ENCODE results near the gene NFE2L2. TPM values are rescaled to one million over a fixed set of nuclear protein-coding genes. Genes with fewer than 3 reads are reported as not detected.

Gene NFE2L2
- polyA plus RNA-seq, 1 donor (not counting 4 experiments of a cell fraction or from before 2014, with no cell fraction given): 177 TPM

DNA sequence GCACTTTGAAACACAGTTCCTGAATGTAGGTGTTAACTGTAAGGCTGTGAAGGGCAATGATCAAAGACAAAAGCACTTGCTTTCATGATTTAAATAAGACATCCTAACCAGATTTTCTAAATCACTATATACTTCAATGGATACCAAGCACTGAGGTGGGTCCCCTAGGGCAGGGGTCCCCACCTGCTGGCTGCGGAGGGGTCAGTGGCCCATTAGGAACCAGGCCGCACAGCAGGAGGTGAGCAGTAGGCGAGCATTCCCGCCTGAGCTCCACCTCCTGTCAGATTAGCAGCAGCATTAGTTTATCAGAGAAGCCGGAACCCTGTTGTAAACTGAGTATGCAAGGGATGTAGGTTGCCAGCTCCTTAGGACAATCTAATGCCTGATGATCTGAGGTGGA is 7.1 kb downstream of the NFE2L2 start:
- H2AFZ ChIP-seq (ENCODE audit: control insufficient read depth, low read length): no peak overlapping the region
- peak overlapping the region; percentile 29 for H3K27ac ChIP-seq (ENCODE audit: control insufficient read depth, insufficient read depth, low read length)
- H3K4me2 ChIP-seq (ENCODE audit: control insufficient read depth, extremely low read depth, insufficient read depth, low read depth, low read length): peak overlapping the region; percentile 65
- DNase-seq (ENCODE audit: low read depth, low spot score) (no peak), FAIRE-seq (no peak)
- H3K4me3 ChIP-seq (ENCODE audit: control insufficient read depth in 2 of 3, extremely low read depth in 1 of 3, insufficient read depth in 2 of 3, low read depth in 1 of 3, low read length in 3 of 3): peak overlapping the region in 2 of 3 experiments; percentile 3 to 22
- peaks cover 2% of the 10 kb centered on the region for H3K9me3 ChIP-seq (ENCODE audit: control insufficient read depth, low read depth, low read length)
- H3K79me2 ChIP-seq (ENCODE audit: control insufficient read depth, insufficient read depth, low read length): peaks cover 99% of the 10 kb centered on the region
- peaks cover 50% of the 10 kb centered on the region for H4K20me1 ChIP-seq (ENCODE audit: control insufficient read depth, extremely low read depth, insufficient read depth, low read length)
- H3K36me3 ChIP-seq (ENCODE audit: control insufficient read depth in 2 of 2, extremely low read depth in 1 of 2, insufficient read depth in 2 of 2, low read length in 2 of 2): peaks cover 8 to 38% of the 10 kb centered on the region in 2 experiments
- H3K9me1 ChIP-seq (ENCODE audit: control insufficient read depth, extremely low read depth, insufficient read depth, low read length): peaks cover 11% of the 10 kb centered on the region
- dilution Hi-C loops (cut with MboI; ENCODE audit: extremely low pct_ligation_motif_present, low sequenced_read_pairs): no loop called here
- TF ChIP-seq EZH2 (IDR thresholded peaks at IDR 0.05; ENCODE audit: low read length) (no peak), CTCF (optimal IDR thresholded peaks at IDR 0.05 in 1 of 3, IDR thresholded peaks at IDR 0.05 in 1 of 3, conservative IDR thresholded peaks at IDR 0.05 in 1 of 3; ENCODE audit: extremely low read depth in 1 of 3, insufficient read depth in 2 of 3, low read length in 3 of 3) (no peak)
- H3K27me3 ChIP-seq (ENCODE audit: control insufficient read depth, extremely low read depth, insufficient read depth, low read length): no peaks in the 10 kb centered on the region
- H3K9ac ChIP-seq (ENCODE audit: control insufficient read depth, extremely low read depth, insufficient read depth, low read length): no peak overlapping the region
- peaks cover 62% of the 10 kb centered on the region for H3K4me1 ChIP-seq (ENCODE audit: control insufficient read depth, extremely low read depth, insufficient read depth, low read length)

DNA sequence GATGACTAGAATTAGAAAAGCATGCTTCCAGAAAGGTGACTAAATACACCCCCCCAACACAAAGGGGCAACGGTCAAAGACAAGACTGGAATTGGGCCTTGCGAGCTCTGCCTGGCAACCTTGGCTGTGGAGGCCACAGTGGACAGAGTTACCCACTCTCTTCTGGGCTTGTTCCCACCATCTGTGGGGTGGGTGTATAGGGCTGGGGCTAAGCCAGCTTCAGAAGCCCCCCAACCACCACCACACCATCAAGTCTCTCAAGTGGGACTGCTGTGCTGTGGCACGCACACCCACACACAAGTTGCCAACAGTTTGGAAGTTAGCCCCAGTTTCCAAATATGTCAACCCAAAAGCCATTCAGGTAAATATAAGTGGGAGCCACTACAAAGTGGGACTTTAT is 7.8 kb downstream of the NFE2L2 start:
- peaks cover 43% of the 10 kb centered on the region for H4K20me1 ChIP-seq (ENCODE audit: control insufficient read depth, extremely low read depth, insufficient read depth, low read length)
- peaks cover 11% of the 10 kb centered on the region for H3K9me1 ChIP-seq (ENCODE audit: control insufficient read depth, extremely low read depth, insufficient read depth, low read length)
- no peak for FAIRE-seq
- no peak overlapping the region for H2AFZ ChIP-seq (ENCODE audit: control insufficient read depth, low read length)
- H3K36me3 ChIP-seq (ENCODE audit: control insufficient read depth in 2 of 2, extremely low read depth in 1 of 2, insufficient read depth in 2 of 2, low read length in 2 of 2): peaks cover 8 to 35% of the 10 kb centered on the region in 2 experiments
- H3K9me3 ChIP-seq (ENCODE audit: control insufficient read depth, low read depth, low read length): peaks cover 2% of the 10 kb centered on the region
- TF ChIP-seq EZH2 (IDR thresholded peaks at IDR 0.05; ENCODE audit: low read length) (no peak), CTCF (optimal IDR thresholded peaks at IDR 0.05 in 1 of 3, IDR thresholded peaks at IDR 0.05 in 1 of 3, conservative IDR thresholded peaks at IDR 0.05 in 1 of 3; ENCODE audit: extremely low read depth in 1 of 3, insufficient read depth in 2 of 3, low read length in 3 of 3) (no peak)
- no peaks in the 10 kb centered on the region for H3K27me3 ChIP-seq (ENCODE audit: control insufficient read depth, extremely low read depth, insufficient read depth, low read length)
- H3K4me2 ChIP-seq (ENCODE audit: control insufficient read depth, extremely low read depth, insufficient read depth, low read depth, low read length): peak overlapping the region; percentile 65
- peak overlapping the region; percentile 22 for H3K9ac ChIP-seq (ENCODE audit: control insufficient read depth, extremely low read depth, insufficient read depth, low read length)
- dilution Hi-C loops (cut with MboI; ENCODE audit: extremely low pct_ligation_motif_present, low sequenced_read_pairs): no loop called here
- H3K4me3 ChIP-seq (ENCODE audit: control insufficient read depth in 2 of 3, extremely low read depth in 1 of 3, insufficient read depth in 2 of 3, low read depth in 1 of 3, low read length in 3 of 3): peak overlapping the region in 1 of 3 experiments; percentile 34
- H3K79me2 ChIP-seq (ENCODE audit: control insufficient read depth, insufficient read depth, low read length): peaks cover 99% of the 10 kb centered on the region
- no peak for DNase-seq (ENCODE audit: low read depth, low spot score)
- H3K27ac ChIP-seq (ENCODE audit: control insufficient read depth, insufficient read depth, low read length): peak overlapping the region; percentile 29
- H3K4me1 ChIP-seq (ENCODE audit: control insufficient read depth, extremely low read depth, insufficient read depth, low read length): peaks cover 68% of the 10 kb centered on the region
